ENCODE measurements around the gene FBXO48.

Gene FBXO48

GRCh38 chr2:68434981-68435380 lies 32.1 kb downstream of the FBXO48 start:
- no peak for ATAC-seq

- no peak for ATAC-seq
These were observed 34.1 kb downstream of the FBXO48 start for GRCh38 chr2:68432696-68433658.

- no peak for ATAC-seq
These were observed 35.6 kb downstream of the FBXO48 start for GRCh38 chr2:68431316-68431972.

DNA sequence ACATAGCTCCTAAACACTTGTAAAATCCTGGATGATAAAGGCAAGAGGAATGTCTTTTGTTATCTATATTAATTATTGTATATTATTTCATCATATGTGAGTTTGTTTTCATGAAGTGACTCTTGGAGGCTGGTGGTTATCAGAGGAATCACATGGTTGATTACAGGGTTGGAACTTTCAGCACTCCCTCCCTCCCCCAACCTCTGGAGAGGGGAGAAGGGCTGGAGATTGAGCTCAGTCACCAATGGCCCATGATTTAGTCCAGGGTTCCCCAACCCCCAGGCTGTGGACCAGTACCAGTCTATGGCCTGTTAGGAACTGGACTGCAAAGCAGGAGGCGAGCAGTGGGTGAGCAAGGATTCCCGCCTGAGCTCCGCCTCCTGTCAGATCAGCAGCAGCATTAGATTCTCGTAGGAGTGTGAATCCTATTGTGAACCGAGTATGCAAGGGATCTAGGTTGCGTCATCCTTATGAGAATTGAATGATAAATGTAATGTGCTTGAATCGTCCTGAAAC lies 37.7 kb downstream of the FBXO48 start:
- ATAC-seq: no peak

- no peak for ATAC-seq
These were observed 38.3 kb downstream of the FBXO48 start for GRCh38 chr2:68428746-68429145.

DNA sequence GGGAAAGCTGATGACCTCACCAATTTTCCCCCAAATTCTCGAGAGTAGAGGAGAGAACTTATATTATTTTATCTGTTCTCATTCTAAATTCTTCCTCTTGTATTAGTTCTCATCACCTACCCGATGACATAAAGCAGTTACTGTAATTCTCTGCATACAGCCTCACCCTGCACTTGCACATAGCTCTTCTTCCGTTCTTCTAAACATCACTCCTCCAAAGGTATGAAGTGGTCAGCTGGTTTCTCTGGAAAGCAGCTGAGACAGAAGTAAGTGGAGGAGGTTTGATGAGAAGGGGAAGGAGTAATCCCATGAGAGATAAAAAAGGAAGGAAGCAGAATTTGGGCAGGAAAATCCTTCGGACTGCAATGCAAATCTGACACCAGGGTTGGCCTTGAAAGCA lies 39.0 kb downstream of the FBXO48 start:
- ATAC-seq: no peak

GRCh38 chr2:68426848-68427579 lies 40.1 kb downstream of the FBXO48 start:
- ATAC-seq: peak; percentile 62 to 70

- ATAC-seq: no peak
These were observed 40.6 kb downstream of the FBXO48 start for GRCh38 chr2:68426446-68426845.

DNA sequence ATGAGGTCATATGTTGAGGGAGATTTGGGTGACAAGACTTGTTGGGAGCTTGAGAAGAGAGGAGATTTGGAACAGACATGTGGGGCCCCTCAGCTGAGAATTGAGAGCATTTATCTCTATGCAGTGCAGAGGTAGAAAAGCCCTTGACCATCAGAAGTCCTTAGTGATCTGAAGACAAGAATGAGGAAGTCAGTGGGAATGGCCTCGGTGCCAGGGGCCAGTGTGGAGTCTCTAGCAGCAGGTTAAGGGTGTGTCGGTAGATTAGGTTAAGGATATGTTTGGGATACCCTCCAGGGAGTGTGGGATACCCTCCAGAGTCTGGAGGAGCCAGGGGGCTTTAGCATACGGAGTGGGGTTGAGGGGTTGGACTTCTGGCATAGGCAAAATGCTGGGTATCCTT lies 41.6 kb downstream of the FBXO48 start:
- no peak for ATAC-seq

GRCh38 chr2:68423966-68424650 lies 43.0 kb downstream of the FBXO48 start:
- peak; percentile 81 to 84 for ATAC-seq

DNA sequence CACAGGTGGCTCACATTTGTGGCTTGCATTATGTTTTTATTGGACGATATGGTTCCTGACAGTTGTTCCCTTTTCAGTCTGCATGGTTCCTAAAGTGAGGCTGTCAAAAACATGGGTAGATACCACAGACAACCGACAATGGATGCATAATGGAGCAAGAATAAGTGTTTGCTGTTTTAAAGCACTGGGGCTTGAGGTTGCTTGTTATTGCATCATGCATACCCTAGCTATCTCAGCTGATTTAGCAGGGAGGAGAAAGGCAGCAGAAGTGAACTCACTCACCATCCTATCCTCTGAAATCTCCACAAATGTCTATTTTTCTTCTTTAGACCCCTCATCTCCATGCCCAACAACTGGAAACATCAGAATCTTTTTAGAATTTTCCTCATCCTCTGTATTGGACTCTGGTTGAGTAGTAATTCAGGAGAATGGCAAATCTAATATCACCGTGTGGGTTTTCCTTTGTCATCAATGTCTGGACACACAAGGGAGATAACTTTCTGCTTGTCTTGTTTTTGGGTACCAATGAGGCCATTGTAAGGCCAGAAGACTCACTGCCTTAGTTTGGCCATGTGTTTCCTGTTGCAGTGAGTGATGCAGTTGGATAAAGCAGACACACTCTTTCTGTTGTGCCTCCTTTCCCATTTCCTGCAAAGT lies 46.7 kb downstream of the FBXO48 start:
- no peak for ATAC-seq

DNA sequence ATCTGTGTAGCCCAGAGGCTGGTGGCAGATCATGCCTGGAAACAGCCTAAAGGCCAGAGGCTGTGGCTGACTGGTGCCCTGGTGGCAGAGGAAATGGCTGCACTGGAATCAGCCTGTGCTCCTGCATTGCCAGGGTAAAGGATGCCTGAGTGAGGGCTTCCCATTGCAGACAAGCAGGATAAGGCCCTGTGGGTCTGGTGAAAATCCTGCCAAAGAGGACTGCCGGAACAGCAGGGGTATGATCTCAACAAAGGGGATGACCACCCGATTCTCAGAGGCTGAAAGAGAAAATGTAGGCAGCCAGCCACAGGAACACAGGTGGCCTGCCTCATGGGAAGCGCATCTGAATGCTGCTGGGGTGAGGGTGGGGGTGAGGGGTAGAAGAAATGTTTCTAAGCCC lies 48.2 kb downstream of the FBXO48 start:
- no peak for ATAC-seq

DNA sequence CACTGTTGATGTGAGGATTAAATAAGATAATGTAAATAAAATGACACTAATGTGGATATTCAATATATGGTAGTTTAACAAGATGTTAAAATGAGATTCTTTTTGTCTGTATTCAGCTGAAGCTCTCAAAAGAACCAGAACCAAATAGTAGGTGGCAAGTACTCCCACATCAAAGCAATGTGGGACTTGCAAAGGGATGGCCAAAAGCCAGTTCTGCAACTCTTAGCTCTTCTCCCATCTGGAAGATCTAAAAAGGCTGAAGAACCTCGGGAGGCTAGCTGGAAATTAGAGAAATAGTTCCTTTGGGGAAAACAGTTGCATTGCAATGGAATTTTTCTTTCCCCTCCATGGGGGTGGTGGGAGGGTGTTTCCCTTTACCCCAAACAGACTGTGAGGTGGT lies 48.7 kb downstream of the FBXO48 start:
- ATAC-seq: no peak

GRCh38 chr2:68417926-68418325 lies 49.2 kb downstream of the FBXO48 start:
- ATAC-seq: no peak

DNA sequence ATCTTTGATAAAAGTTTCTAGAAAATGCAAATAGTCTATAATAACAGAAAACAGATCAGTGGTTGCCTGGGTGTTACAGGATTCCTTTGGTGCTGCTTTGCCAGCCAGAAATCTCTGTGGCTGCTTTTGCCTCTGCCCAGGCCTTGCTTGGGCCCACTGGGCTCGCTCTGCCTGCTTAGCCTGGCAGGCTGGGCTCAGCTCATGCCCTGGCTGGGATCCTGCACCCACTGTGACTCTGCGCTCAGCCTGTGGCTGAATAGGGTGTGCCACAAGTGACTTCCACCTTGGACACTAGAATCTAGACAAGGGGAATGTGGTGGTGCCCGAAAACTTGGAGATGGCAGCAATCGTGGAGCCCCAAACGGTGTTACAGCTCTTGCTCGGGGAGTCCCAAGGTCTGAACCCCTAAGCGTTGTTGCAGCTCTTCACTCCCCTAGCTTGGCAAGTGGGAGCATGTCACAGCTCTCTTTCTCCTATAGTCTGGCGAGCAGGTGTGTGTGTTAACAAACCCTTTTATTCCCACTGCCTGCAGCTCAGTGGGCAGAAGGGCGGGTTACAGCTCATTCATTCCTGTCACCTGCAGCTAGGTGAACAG lies 50.9 kb downstream of the FBXO48 start:
- no peak for ATAC-seq

DNA sequence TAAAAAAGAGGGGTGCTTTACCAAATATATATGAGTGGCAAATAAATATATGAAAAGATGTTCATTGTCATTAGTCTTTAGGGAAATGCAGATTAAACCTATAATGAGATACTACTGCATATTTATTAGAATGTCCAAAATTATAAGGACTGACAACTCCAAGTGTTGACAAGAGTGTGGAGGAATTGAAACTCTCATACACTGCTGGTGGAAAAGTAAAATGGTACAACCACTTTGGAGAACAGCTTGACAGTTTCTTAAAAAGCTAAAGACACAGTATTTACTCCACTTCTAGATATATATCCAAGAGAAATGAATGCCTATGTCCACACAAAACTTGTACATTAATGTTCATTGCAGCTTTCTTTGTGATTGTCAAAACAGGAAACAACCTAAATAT lies 51.6 kb downstream of the FBXO48 start:
- no peak for ATAC-seq

DNA sequence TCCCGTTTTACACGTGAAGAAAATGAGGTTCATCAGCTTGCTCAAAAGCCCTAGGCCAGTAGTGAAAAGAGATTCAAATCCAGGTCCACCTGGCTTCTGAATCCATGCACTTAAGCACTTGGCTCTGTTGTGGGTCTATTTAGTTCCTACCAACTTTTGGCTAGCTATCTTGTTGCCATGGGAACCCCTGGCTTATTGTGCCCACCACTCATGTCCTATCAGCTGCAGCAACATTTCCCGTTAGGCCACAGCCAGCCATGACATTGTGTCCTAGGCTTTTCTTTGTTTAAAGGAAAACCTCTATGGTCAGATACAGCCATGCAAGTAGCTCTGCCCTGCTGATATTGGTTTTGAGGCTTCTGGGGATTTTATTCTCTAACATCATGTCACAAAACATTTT lies 52.2 kb downstream of the FBXO48 start:
- ATAC-seq: no peak

GRCh38 chr2:68414452-68414851 lies 52.6 kb downstream of the FBXO48 start:
- ATAC-seq: no peak

- no peak for ATAC-seq
These were observed 53.6 kb downstream of the FBXO48 start for GRCh38 chr2:68413466-68413865.

GRCh38 chr2:68412127-68412819 lies 54.8 kb downstream of the FBXO48 start:
- ATAC-seq: no peak
